Ascending aorta (tissue), 2 donors: ENCODE measurements around the gene BEST2. TPM values are rescaled to one million over a fixed set of nuclear protein-coding genes. Genes with fewer than 3 reads are reported as not detected.

Experiments
- DNase-seq, 2 donors: peaks; one replicate each; pipeline ENCODE4 v3.0.0-alpha.2; 2019; ENCODE audit warnings: low spot score in 2 of 2
- H3K27ac ChIP-seq, 2 donors: fragments of 200-600 bp; sonication (generic); one replicate each; pipeline ENCODE4 v1.5.1; 2016 to 2017; ENCODE audit warnings: mild to moderate bottlenecking in 1 of 2
- H3K27me3 ChIP-seq: fragments of 200-600 bp; sonication (generic); one replicate; pipeline ENCODE4 v1.5.1; 2017
- H3K36me3 ChIP-seq, 2 donors: fragments of 200-600 bp; sonication (generic); one replicate each; pipeline ENCODE4 v1.5.1; 2016
- H3K4me1 ChIP-seq, 2 donors: fragments of 200-600 bp; sonication (generic); one replicate each; pipeline ENCODE4 v1.5.1; 2016 to 2017; ENCODE audit warnings: mild to moderate bottlenecking in 1 of 2
- H3K4me3 ChIP-seq, 2 donors: fragments of 200-600 bp; sonication (generic); one replicate each; pipeline ENCODE4 v1.5.1; 2016 to 2017; ENCODE audit warnings: mild to moderate bottlenecking in 1 of 2
- H3K9me3 ChIP-seq, 2 donors: fragments of 200-600 bp; sonication (generic); one replicate each; pipeline ENCODE4 v1.5.1; 2016
- CTCF ChIP-seq, 3 experiments: fragments of 200-600 bp in 2 of 3; fragments of 450-650 bp in 1 of 3; sonication (generic) in 2 of 3; IDR thresholded peaks; one replicate each; pipeline ENCODE4 v1.5.1; 2016 to 2019; ENCODE audit warnings: antibody characterized with exemption in 3 of 3, mild to moderate bottlenecking in 1 of 3, moderate library complexity in 1 of 3
- intact Hi-C: fragments of 100-400 bp; cut with DNase I; formaldehyde crosslinking; loops from one replicate; pipeline ENCODE4 v1.15.1; 2023
- total RNA-seq: library from RNA; depleted of rRNA; stranded (reverse); fragments of >200 nt; gene quantifications from one replicate; pipeline ENCODE4 v1.1.0, GENCODE V29; 2016

The BEST2 gene
- total RNA-seq, 1 donor from 2014 or later = not detected

- Histone ChIP-seq H3K27me3 (no peaks in the 10 kb centered on the region), H3K9me3 (no peaks in the 10 kb centered on the region), H3K27ac (no peak overlapping the region), H3K36me3 (peaks cover 26 to 38% of the 10 kb centered on the region in 2 donors), H3K4me3 (no peak overlapping the region), H3K4me1 (peaks cover 14 to 17% of the 10 kb centered on the region in 2 donors)
- intact Hi-C loops = loop anchor here (10.0 kb wide), 1 partner anchor 437 kb away; the partner anchor contains the start of gene ZNF44
- no peak for DNase-seq
- no peak for TF ChIP-seq CTCF (IDR thresholded peaks at IDR 0.05)
Observed at GRCh38 chr19:12731337-12731736, 20.3 kb upstream of the BEST2 start.

GRCh38 chr19:12733369-12734214, 18.0 kb upstream of the BEST2 start:
- TF ChIP-seq CTCF (IDR thresholded peaks at IDR 0.05) = no peak
- Histone ChIP-seq H3K4me1 (peaks cover 23 to 28% of the 10 kb centered on the region in 2 donors), H3K9me3 (no peaks in the 10 kb centered on the region), H3K36me3 (peaks cover 21 to 29% of the 10 kb centered on the region in 2 donors), H3K4me3 (peak overlapping the region; percentile 86 to 95), H3K27me3 (no peaks in the 10 kb centered on the region), H3K27ac (peak overlapping the region; percentile 86 to 89)
- no peak for DNase-seq
- intact Hi-C loops = loop anchor here (1.0 to 10.0 kb wide), 2 partner anchors 10 to 439 kb away; partner anchors contain the start of genes TNPO2 and ZNF44

GRCh38 chr19:12736995-12737834, 14.4 kb upstream of the BEST2 start, which contains the start of gene GET3:
Gene GET3, plus strand, starts transcription at chr19:12737497. Its CDS starts 9 bp downstream, at chr19:12737506.
- intact Hi-C loops = loop anchor here (1.0 to 10.0 kb wide), 3 partner anchors 55 to 442 kb away; partner anchors contain the start of genes DHPS and ZNF44
- no peaks in the 10 kb centered on the region for H3K27me3 ChIP-seq
- peak in 2 of 3 experiments; percentile 5 to 15 for TF ChIP-seq CTCF (IDR thresholded peaks at IDR 0.05)
- peaks cover 8 to 28% of the 10 kb centered on the region in 2 donors for H3K36me3 ChIP-seq
- DNase-seq = peak; percentile 93 to 98
- no peaks in the 10 kb centered on the region for H3K9me3 ChIP-seq
- H3K4me3 ChIP-seq = peak within 1 kb of the TSS; percentile 70 to 80
- H3K4me1 ChIP-seq = peaks cover 20 to 28% of the 10 kb centered on the region in 2 donors
- peak within 1 kb of the TSS; percentile 78 to 90 for H3K27ac ChIP-seq

- Histone ChIP-seq H3K27ac (peak overlapping the region; percentile 78 to 90), H3K4me3 (peak overlapping the region; percentile 70 to 80), H3K27me3 (no peaks in the 10 kb centered on the region), H3K36me3 (peaks cover 8 to 32% of the 10 kb centered on the region in 2 donors), H3K4me1 (peaks cover 17 to 24% of the 10 kb centered on the region in 2 donors), H3K9me3 (no peaks in the 10 kb centered on the region)
- intact Hi-C loops = loop anchor here (1.0 to 10.0 kb wide), 3 partner anchors 56 to 443 kb away; partner anchors contain the start of genes DHPS and ZNF44
- no peak for TF ChIP-seq CTCF (IDR thresholded peaks at IDR 0.05)
- DNase-seq = no peak
Observed at GRCh38 chr19:12737835-12738351, 13.7 kb upstream of the BEST2 start.
